DOHH2 (cell line): ENCODE measurements around the gene BLACAT1.

Source experiments
- H3F3A ChIP-seq: fragments of 200-600 bp; sonication (generic), shearing (Covaris generic); 2 replicates; pipeline ENCODE4 v1.6.0; 2016; ENCODE audit warnings: antibody characterized with exemption, mild to moderate bottlenecking; ENCODE audit not compliant: control insufficient read depth, insufficient read depth
- H3K27ac ChIP-seq: fragments of 200-600 bp; sonication (generic); 2 replicates; pipeline ENCODE4 v1.5.1; 2014; ENCODE audit warnings: low read depth, mild to moderate bottlenecking, low read length, moderate library complexity
- H3K27me3 ChIP-seq: fragments of 200-600 bp; sonication (generic); 2 replicates; pipeline ENCODE4 v1.6.1; 2014; ENCODE audit warnings: mild to moderate bottlenecking, low read length, mixed read lengths; ENCODE audit not compliant: control insufficient read depth
- H3K36me3 ChIP-seq: fragments of 200-600 bp; sonication (generic); 2 replicates; pipeline ENCODE4 v1.6.1; 2014; ENCODE audit warnings: mild to moderate bottlenecking, low read length, moderate library complexity, mixed read lengths; ENCODE audit not compliant: control insufficient read depth
- H3K4me1 ChIP-seq: fragments of 200-600 bp; sonication (generic); 2 replicates; pipeline ENCODE4 v1.6.1; 2014; ENCODE audit warnings: mild to moderate bottlenecking, low read length, mixed read lengths; ENCODE audit not compliant: control insufficient read depth
- H3K4me2 ChIP-seq: fragments of 200-600 bp; sonication (generic); 2 replicates; pipeline ENCODE4 v1.6.0; 2014; ENCODE audit warnings: mild to moderate bottlenecking, low read length, moderate library complexity
- H3K4me3 ChIP-seq: fragments of 200-600 bp; sonication (generic); 2 replicates; pipeline ENCODE4 v1.5.1; 2014; ENCODE audit warnings: mild to moderate bottlenecking, low read length, mixed read lengths
- H3K79me2 ChIP-seq: fragments of 200-600 bp; sonication (generic); 2 replicates; pipeline ENCODE4 v1.6.1; 2014; ENCODE audit warnings: mild to moderate bottlenecking, low read length, mixed read lengths; ENCODE audit not compliant: control insufficient read depth
- H3K9me2 ChIP-seq: fragments of 200-600 bp; sonication (generic); replicated peaks from 2 replicates; pipeline ENCODE4 v1.6.1; 2014; ENCODE audit warnings: mild to moderate bottlenecking, low read length, mixed read lengths; ENCODE audit not compliant: control insufficient read depth
- H3K9me3 ChIP-seq: fragments of 200-600 bp; sonication (generic); 2 replicates; pipeline ENCODE4 v1.6.1; 2014; ENCODE audit warnings: antibody characterized with exemption, low read length, mixed read lengths; ENCODE audit not compliant: control insufficient read depth, insufficient read depth
- H4K20me1 ChIP-seq: fragments of 200-600 bp; sonication (generic); 2 replicates; pipeline ENCODE4 v1.6.0; 2014; ENCODE audit warnings: low read depth, mild to moderate bottlenecking, antibody characterized with exemption, low read length, moderate library complexity; ENCODE audit not compliant: control insufficient read depth, insufficient read depth
- EZH2phosphoT487 ChIP-seq: fragments of 200-600 bp; sonication (generic); IDR thresholded peaks from 2 replicates; pipeline ENCODE4 v1.6.1; 2017; ENCODE audit warnings: borderline replicate concordance, mild to moderate bottlenecking, antibody characterized with exemption, low read length, moderate library complexity, mixed read lengths
- TF ChIP-seq, protein P1 (sequence below): fragments of 200-600 bp; sonication (generic); IDR thresholded peaks from one replicate; pipeline ENCODE4 v1.5.1; 2014; ENCODE audit warnings: antibody characterized with exemption, mild to moderate bottlenecking, low read depth, low read length; ENCODE audit not compliant: poor library complexity, severe bottlenecking

BLACAT1 gene

DNA sequence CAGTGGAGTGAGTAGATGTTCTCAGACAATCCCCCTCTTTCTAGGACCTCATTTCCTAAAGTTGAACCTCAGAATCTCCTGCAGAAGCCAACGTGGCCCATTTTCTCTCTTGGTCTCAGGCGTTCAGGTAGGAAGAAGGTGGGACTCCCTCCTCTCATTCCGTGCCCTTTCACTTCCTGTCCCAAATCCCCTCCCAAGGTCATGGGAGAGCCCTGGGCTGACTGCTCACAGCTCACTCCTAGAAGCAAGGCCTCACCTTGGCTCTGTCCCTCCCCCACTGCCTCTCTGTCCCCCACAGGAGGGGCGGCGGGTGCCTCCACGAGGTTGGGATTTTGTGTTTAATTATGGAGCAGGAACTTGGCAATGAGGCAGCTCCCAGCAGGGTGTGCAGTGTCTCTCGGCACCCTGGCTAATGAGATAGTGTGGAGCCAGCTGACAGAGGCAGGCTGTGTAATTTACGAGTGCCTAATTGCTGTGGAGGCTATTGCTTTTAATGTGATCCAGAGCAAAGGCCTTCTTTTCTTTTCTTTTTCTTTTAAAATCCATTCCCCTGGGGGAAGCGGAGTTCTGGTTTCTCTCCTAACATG is 39.5 kb upstream of the BLACAT1 start:
- TF ChIP-seq EZH2phosphoT487: no peak
- TF ChIP-seq, protein P1, sequence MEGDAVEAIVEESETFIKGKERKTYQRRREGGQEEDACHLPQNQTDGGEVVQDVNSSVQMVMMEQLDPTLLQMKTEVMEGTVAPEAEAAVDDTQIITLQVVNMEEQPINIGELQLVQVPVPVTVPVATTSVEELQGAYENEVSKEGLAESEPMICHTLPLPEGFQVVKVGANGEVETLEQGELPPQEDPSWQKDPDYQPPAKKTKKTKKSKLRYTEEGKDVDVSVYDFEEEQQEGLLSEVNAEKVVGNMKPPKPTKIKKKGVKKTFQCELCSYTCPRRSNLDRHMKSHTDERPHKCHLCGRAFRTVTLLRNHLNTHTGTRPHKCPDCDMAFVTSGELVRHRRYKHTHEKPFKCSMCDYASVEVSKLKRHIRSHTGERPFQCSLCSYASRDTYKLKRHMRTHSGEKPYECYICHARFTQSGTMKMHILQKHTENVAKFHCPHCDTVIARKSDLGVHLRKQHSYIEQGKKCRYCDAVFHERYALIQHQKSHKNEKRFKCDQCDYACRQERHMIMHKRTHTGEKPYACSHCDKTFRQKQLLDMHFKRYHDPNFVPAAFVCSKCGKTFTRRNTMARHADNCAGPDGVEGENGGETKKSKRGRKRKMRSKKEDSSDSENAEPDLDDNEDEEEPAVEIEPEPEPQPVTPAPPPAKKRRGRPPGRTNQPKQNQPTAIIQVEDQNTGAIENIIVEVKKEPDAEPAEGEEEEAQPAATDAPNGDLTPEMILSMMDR: no peak
- Histone ChIP-seq H3K27me3 (peaks cover 44% of the 10 kb centered on the region), H3K4me1 (no peaks in the 10 kb centered on the region), H3K27ac (no peak overlapping the region), H3K4me3 (no peak overlapping the region), H3K79me2 (no peaks in the 10 kb centered on the region), H3K9me3 (no peaks in the 10 kb centered on the region), H3K4me2 (no peak overlapping the region), H4K20me1 (no peaks in the 10 kb centered on the region), H3K36me3 (no peaks in the 10 kb centered on the region), H3K9me2 (no peaks in the 10 kb centered on the region), H3F3A (no peaks in the 10 kb centered on the region)

DNA sequence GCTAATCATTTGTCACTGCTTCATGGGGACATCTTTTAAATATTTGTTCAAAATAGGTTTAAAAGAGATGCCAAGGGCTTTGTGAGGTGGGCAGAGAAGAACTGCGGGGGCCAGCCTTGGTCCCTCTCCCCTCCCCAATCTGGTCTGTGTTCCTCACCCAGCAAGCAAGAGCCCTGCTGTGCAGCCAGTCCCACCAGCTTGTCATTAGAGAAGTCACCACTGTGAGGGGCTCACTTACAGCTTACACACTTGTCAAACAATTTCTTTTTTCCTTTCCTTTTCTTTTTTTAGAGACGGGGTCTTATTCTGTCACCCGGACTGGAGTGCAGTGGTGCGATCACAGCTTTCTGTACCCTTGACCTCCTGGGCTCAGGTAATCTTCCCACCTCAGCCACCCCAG is 38.3 kb upstream of the BLACAT1 start:
- Histone ChIP-seq H4K20me1 (no peaks in the 10 kb centered on the region), H3K4me1 (no peaks in the 10 kb centered on the region), H3K36me3 (no peaks in the 10 kb centered on the region), H3K4me2 (no peak overlapping the region), H3K27me3 (peaks cover 52% of the 10 kb centered on the region), H3K9me2 (no peaks in the 10 kb centered on the region), H3K27ac (no peak overlapping the region), H3K9me3 (no peaks in the 10 kb centered on the region), H3K4me3 (no peak overlapping the region), H3K79me2 (no peaks in the 10 kb centered on the region), H3F3A (no peaks in the 10 kb centered on the region)
- TF ChIP-seq, protein P1: no peak

DNA sequence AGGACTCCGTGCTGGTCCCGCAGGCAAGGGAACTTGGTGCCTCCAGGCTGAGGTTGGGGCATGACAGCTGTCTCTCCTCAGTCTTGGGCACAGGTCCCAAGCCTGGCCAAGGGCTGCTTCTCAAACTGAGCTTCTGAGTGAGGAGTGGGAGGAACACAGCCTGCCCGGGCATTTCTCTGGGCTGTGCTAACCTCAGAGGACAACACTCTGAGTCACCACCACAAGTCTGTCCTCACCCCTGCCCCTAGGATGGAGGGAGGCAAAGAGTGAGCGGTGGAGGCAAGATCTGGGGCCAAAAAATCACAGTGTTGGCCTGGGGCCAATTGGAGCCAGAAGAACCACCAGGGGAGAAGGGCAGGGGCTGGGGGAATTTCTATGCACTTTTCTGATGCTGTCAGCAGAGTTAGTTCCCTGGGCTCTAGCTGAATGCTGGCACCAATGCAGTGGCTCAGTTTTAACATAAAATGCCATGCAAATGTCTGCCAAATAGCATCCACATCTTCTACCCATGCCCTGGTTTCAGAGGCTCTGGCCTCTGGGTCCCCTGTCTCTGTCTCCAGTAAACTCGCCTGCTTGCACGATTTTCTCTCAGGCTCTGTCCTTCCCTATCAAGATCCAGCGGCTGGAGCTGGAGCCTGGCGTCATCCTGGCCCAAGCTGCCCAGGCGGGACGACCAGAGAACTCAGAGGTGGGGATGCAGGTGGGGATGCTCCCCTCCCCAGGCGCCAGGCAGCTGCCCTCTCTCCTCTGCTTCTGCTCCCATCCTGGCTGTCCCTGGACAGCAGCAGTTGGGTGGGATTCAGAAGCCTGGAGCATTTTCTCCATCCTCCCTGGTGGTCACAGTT is 37.6 kb upstream of the BLACAT1 start:
- no peaks in the 10 kb centered on the region for H4K20me1 ChIP-seq
- no peak overlapping the region for H3K4me3 ChIP-seq
- no peak overlapping the region for H3K4me2 ChIP-seq
- H3K9me2 ChIP-seq: no peaks in the 10 kb centered on the region
- no peaks in the 10 kb centered on the region for H3K9me3 ChIP-seq
- H3F3A ChIP-seq: no peaks in the 10 kb centered on the region
- H3K4me1 ChIP-seq: no peaks in the 10 kb centered on the region
- H3K36me3 ChIP-seq: no peaks in the 10 kb centered on the region
- TF ChIP-seq, protein P1: no peak
- TF ChIP-seq EZH2phosphoT487: no peak
- H3K79me2 ChIP-seq: no peaks in the 10 kb centered on the region
- H3K27ac ChIP-seq: no peak overlapping the region
- H3K27me3 ChIP-seq: peaks cover 54% of the 10 kb centered on the region
